ENCODE measurements around the gene TNIP2.

DNA sequence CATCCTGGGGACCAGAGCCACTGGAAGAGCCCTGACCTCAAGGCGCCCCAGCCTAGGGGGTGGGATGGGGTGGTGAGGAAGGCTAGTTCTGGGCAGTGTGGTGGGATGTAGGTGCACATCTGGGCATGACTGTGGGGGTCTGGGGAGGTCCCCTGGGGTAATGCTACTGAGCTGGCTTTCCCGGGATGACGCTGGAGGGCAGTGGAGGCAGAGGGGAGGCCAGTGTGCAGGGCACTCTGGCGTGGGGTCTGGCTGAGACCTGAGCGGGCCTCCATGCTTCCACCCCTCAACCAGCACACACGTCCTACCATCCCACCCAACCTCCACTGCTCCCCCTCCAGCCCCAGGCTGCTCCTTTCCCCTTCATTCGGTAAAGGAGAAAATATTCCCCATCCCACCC is 32.0 kb upstream of the TNIP2 start:
- no peak for TF ChIP-seq POLR2AphosphoS5 (IDR thresholded peaks at IDR 0.05; ENCODE audit: insufficient read depth, low read depth, low read length)
- TF ChIP-seq CTCF (IDR thresholded peaks at IDR 0.05; ENCODE audit: extremely low read depth in 1 of 2, insufficient read depth in 1 of 2, low read depth in 1 of 2, low read length in 2 of 2), result no peak
- no peak for TF ChIP-seq EZH2 (IDR thresholded peaks at IDR 0.05; ENCODE audit: borderline replicate concordance, low read depth, low read length, severe bottlenecking)
- no peak for TF ChIP-seq POLR2A (IDR thresholded peaks at IDR 0.05; ENCODE audit: low read depth, low read length)
- no peak for TF ChIP-seq JUN (IDR thresholded peaks at IDR 0.05; ENCODE audit: borderline replicate concordance, insufficient read depth, insufficient read length, low read depth)
- TF ChIP-seq GATA2 (IDR thresholded peaks at IDR 0.05; ENCODE audit: insufficient read depth, insufficient read length, low read depth, low read length), result no peak
- TF ChIP-seq MYC (IDR thresholded peaks at IDR 0.05; ENCODE audit: low read depth, low read length), result no peak

All from endothelial cell of umbilical vein (primary cell).